Mesenchymal stem cell (in vitro differentiated cells and primary cell): Measurements from ENCODE around the gene CCDC141.
A peak's percentile ranks its signal among the peaks of the same experiment; 100 is the strongest.

Experiments used
- DNase-seq: peaks from one replicate; pipeline ENCODE4 v3.0.0-alpha.2; 2013
- H2AFZ ChIP-seq: one replicate; pipeline ENCODE4 v1.6.1; 2013; ENCODE audit warnings: low read depth, mild to moderate bottlenecking, control low read depth, inconsistent platforms, low read length, moderate library complexity
- H2AK5ac ChIP-seq: 2 replicates; pipeline ENCODE4 v1.6.1; 2013; ENCODE audit warnings: low read length, moderate library complexity, mild to moderate bottlenecking, inconsistent platforms; ENCODE audit not compliant: severe bottlenecking
- H2BK120ac ChIP-seq: one replicate; pipeline ENCODE4 v1.6.1; 2013; ENCODE audit warnings: low read depth, mild to moderate bottlenecking, inconsistent platforms, low read length, moderate library complexity
- H2BK12ac ChIP-seq, 2 experiments: one replicate each; pipeline ENCODE4 v1.6.1; 2013; ENCODE audit warnings: inconsistent platforms in 2 of 2, low read length in 2 of 2, mild to moderate bottlenecking in 2 of 2, moderate library complexity in 2 of 2, control low read depth in 1 of 2
- H2BK15ac ChIP-seq: one replicate; pipeline ENCODE4 v1.6.1; 2013; ENCODE audit warnings: mild to moderate bottlenecking, low read depth, inconsistent platforms; ENCODE audit not compliant: poor library complexity, severe bottlenecking
- H2BK5ac ChIP-seq: 2 replicates; pipeline ENCODE4 v1.6.1; 2013; ENCODE audit warnings: low read depth, mild to moderate bottlenecking, low read length, control low read depth, inconsistent platforms; ENCODE audit not compliant: poor library complexity, severe bottlenecking
- H3K14ac ChIP-seq, 2 experiments: one replicate each; pipeline ENCODE4 v1.6.1; 2013; ENCODE audit warnings: inconsistent platforms in 2 of 2, low read length in 2 of 2, control low read depth in 1 of 2, mild to moderate bottlenecking in 1 of 2, moderate library complexity in 1 of 2
- H3K18ac ChIP-seq, 2 experiments: one replicate each; pipeline ENCODE4 v1.6.1; 2013; ENCODE audit warnings: inconsistent platforms in 2 of 2, low read length in 2 of 2, control low read depth in 1 of 2, low read depth in 1 of 2, mild to moderate bottlenecking in 1 of 2
- H3K23ac ChIP-seq, 2 experiments: one replicate each; pipeline ENCODE4 v1.6.1; 2013; ENCODE audit warnings: inconsistent platforms in 2 of 2, low read length in 2 of 2, mild to moderate bottlenecking in 2 of 2, moderate library complexity in 2 of 2, control low read depth in 1 of 2
- H3K27ac ChIP-seq: 2 replicates; pipeline ENCODE4 v1.5.1; 2013; ENCODE audit warnings: mild to moderate bottlenecking, moderate library complexity, low read length, control low read depth, inconsistent platforms; ENCODE audit not compliant: poor library complexity, severe bottlenecking
- H3K27me3 ChIP-seq, 2 experiments: 2 replicates each; pipeline versions ENCODE4 v1.6.1 to v1.7.0; 2013; ENCODE audit warnings: low read length in 2 of 2, mild to moderate bottlenecking in 2 of 2, moderate library complexity in 2 of 2, control low read depth in 1 of 2, inconsistent platforms in 1 of 2; ENCODE audit not compliant: control insufficient read depth in 1 of 2, insufficient read depth in 1 of 2
- H3K36me3 ChIP-seq, 2 experiments: 2 replicates each; pipeline versions ENCODE4 v1.6.1 to v1.7.0; 2013; ENCODE audit warnings: low read length in 2 of 2, control low read depth in 1 of 2, inconsistent platforms in 1 of 2, low read depth in 1 of 2, mild to moderate bottlenecking in 1 of 2; ENCODE audit not compliant: insufficient read depth in 2 of 2, control insufficient read depth in 1 of 2
- H3K4ac ChIP-seq, 2 experiments: one replicate each; pipeline ENCODE4 v1.6.1; 2013; ENCODE audit warnings: inconsistent platforms in 2 of 2, low read length in 2 of 2, mild to moderate bottlenecking in 2 of 2, moderate library complexity in 2 of 2, control low read depth in 1 of 2, low read depth in 1 of 2
- H3K4me1 ChIP-seq: 2 replicates; pipeline ENCODE4 v1.6.1; 2013; ENCODE audit warnings: low read depth, low read length, control low read depth; ENCODE audit not compliant: control insufficient read depth, insufficient read depth
- H3K4me2 ChIP-seq: 2 replicates; pipeline ENCODE4 v1.6.1; 2013; ENCODE audit warnings: low read length, mild to moderate bottlenecking, inconsistent platforms; ENCODE audit not compliant: poor library complexity, severe bottlenecking
- H3K4me3 ChIP-seq, 2 experiments: 2 replicates each; pipeline versions ENCODE4 v1.5.1 to v1.7.0; 2013; ENCODE audit warnings: low read length in 2 of 2, mild to moderate bottlenecking in 2 of 2, control low read depth in 1 of 2, low read depth in 1 of 2; ENCODE audit not compliant: insufficient read depth in 1 of 2
- H3K79me1 ChIP-seq: replicated peaks from 2 replicates; pipeline ENCODE4 v1.6.1; 2013; ENCODE audit warnings: mild to moderate bottlenecking, control low read depth, low read length, inconsistent platforms; ENCODE audit not compliant: poor library complexity, severe bottlenecking
- H3K9ac ChIP-seq: 2 replicates; pipeline ENCODE4 v1.7.0; 2013; ENCODE audit warnings: mild to moderate bottlenecking, low read length, moderate library complexity
- H3K9me3 ChIP-seq: 2 replicates; pipeline ENCODE4 v1.7.0; 2013; ENCODE audit warnings: mild to moderate bottlenecking, low read length; ENCODE audit not compliant: control insufficient read depth
- H4K8ac ChIP-seq: one replicate; pipeline ENCODE4 v1.6.1; 2013; ENCODE audit warnings: inconsistent platforms, mild to moderate bottlenecking, low read length, moderate library complexity
- H4K91ac ChIP-seq: one replicate; pipeline ENCODE4 v1.6.1; 2013; ENCODE audit warnings: mild to moderate bottlenecking, low read length, inconsistent platforms
- WGBS: methylation state at CpG from one replicate; pipeline ENCODE4 v1.1.7; 2013; ENCODE audit warnings: mixed read lengths; 5-methylcytosine and 5-hydroxymethylcytosine counted together

Gene CCDC141

DNA sequence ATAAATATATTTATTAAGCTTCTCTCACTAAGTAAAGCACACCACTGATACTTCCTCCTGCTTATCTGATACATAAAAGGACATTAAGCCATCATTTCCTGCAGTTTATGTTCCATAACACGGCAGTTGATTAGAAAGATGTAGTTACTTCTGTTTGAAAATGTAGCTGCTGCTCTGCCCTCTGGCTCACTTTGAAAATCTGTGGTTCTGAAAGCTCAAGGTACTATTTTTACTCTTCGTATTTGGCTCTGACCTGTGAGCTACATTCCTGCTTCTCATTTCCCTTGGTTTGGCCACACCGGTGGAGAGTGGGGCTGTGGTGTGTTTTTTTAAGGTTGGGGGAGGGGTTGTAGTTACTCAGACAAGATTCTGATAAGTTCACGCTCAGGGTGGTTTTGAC lies 229.9 kb downstream of the CCDC141 start:
- peak overlapping the region in 1 of 2 experiments; percentile 39 for H3K4me3 ChIP-seq

DNA sequence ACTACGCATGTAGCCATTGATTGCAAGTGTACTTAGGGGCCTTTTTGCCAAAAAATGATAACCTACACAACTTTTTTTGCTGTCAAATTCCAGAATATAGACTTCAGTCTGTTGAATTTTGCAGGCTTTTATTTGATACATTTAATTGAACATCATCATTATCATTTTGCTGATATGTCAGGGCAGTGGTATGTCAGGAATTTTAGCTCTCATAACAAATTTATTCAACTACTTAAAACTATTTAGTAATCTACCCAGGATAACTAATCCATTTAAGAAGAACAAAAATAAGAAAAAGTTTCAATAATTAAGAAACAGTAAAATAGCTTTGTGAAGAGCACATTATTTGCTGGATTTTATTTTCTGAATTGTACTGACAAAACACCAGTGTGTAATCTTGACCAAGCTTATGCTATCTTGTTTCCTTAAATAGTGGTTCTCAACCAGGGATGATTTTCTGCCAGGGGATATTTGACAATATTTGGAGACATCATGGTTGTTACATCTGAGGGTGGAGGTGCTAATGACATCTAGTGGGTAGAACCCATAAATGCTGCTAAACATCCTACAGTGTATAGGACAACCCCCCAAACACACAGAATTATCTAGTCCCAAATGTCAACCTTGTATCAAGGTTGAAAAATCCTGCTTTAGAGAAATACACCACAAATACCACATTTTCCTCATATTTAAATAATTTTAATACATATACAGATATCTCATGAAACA lies 230.6 kb downstream of the CCDC141 start:
- Histone ChIP-seq H3K79me1 (no peaks in the 10 kb centered on the region), H3K27me3 (no peaks in the 10 kb centered on the region), H3K9me3 (no peaks in the 10 kb centered on the region), H2AK5ac (no peak overlapping the region), H3K4me1 (no peaks in the 10 kb centered on the region), H4K8ac (no peak overlapping the region), H3K36me3 (no peaks in the 10 kb centered on the region), H2AFZ (no peak overlapping the region), H3K27ac (no peak overlapping the region), H3K23ac (no peak overlapping the region), H2BK5ac (no peak overlapping the region), H2BK120ac (no peak overlapping the region), H2BK12ac (no peak overlapping the region), H3K9ac (peak overlapping the region; percentile 18), H3K14ac (no peak overlapping the region), H2BK15ac (no peak overlapping the region), H3K4ac (no peak overlapping the region), H4K91ac (no peak overlapping the region), H3K18ac (no peak overlapping the region), H3K4me3 (no peak overlapping the region), H3K4me2 (no peak overlapping the region)
- WGBS, result no CpG with 5 or more reads among the region's 1 CpG
- no peak for DNase-seq

More for the DNA sequence above, 229.9 kb downstream of the CCDC141 start:
- no peak overlapping the region for H2AK5ac ChIP-seq
- H4K91ac ChIP-seq, result no peak overlapping the region
- no peaks in the 10 kb centered on the region for H3K79me1 ChIP-seq
- peak overlapping the region; percentile 24 for H3K9ac ChIP-seq
- H4K8ac ChIP-seq, result no peak overlapping the region
- no peak overlapping the region for H3K14ac ChIP-seq
- no peak overlapping the region for H3K4ac ChIP-seq
- H3K9me3 ChIP-seq, result no peaks in the 10 kb centered on the region
- no peak overlapping the region for H3K4me2 ChIP-seq
- H3K27me3 ChIP-seq, result no peaks in the 10 kb centered on the region
- DNase-seq, result no peak
- H3K27ac ChIP-seq, result no peak overlapping the region
- H3K18ac ChIP-seq, result no peak overlapping the region
- H2BK15ac ChIP-seq, result no peak overlapping the region
- no peak overlapping the region for H2AFZ ChIP-seq
- H2BK12ac ChIP-seq, result no peak overlapping the region
- H2BK120ac ChIP-seq, result no peak overlapping the region
- WGBS, result 70% methylated on average over 3 of the region's 4 CpGs
- no peak overlapping the region for H2BK5ac ChIP-seq
- no peak overlapping the region for H3K23ac ChIP-seq
- H3K4me1 ChIP-seq, result no peaks in the 10 kb centered on the region
- no peaks in the 10 kb centered on the region for H3K36me3 ChIP-seq

DNA sequence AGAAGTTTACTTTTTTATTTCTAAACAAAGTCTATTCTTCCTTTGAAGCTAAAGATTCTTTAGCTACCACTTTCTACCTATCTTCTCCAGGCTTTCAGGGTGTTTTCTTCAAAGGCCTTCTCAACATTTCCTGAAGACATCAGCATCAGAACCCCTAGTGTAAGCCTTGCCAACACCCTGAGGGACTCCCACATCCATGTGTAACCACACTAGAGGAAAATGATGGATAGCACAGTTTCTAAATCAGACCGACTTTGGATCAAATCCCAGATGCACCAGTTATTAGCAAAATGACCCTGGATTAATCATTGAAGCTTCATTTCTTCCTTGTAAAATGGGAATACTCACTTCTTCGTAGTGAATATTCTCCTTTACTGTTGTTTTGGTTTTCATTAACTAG lies 238.0 kb downstream of the CCDC141 start:
- Histone ChIP-seq H4K91ac (no peak overlapping the region), H3K36me3 (no peaks in the 10 kb centered on the region), H3K9me3 (no peaks in the 10 kb centered on the region), H3K23ac (no peak overlapping the region), H3K4ac (no peak overlapping the region), H2BK120ac (no peak overlapping the region), H3K14ac (no peak overlapping the region), H3K27me3 (no peaks in the 10 kb centered on the region), H3K18ac (no peak overlapping the region), H3K27ac (no peak overlapping the region), H3K4me3 (no peak overlapping the region), H3K4me1 (no peaks in the 10 kb centered on the region), H2BK12ac (no peak overlapping the region), H4K8ac (no peak overlapping the region), H3K9ac (no peak overlapping the region), H2BK5ac (no peak overlapping the region), H2AFZ (no peak overlapping the region), H3K4me2 (no peak overlapping the region), H3K79me1 (no peaks in the 10 kb centered on the region), H2AK5ac (no peak overlapping the region), H2BK15ac (no peak overlapping the region)
- DNase-seq, result no peak
- 67% methylated on average over 1 of the region's 2 CpGs for WGBS

DNA sequence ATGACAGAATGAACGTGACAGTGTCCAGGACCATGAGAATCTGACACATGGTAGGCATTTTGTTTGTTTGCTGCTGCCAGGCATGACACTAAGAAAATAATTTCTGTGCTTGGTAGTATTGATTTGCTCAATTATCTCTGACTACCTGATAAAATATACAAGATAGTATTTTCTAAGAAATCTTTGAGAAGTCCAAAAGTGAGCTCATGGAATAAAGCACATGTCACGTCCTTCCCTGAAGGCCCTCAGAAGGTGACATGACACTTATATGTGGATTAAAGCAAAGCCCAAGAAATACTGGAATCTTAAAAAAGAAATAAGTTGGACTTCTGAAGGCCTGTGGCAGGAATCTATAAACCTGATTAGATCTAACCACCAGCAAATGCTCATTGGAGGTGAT lies 238.9 kb downstream of the CCDC141 start:
- H3K18ac ChIP-seq, result no peak overlapping the region
- H2AFZ ChIP-seq, result no peak overlapping the region
- DNase-seq, result no peak
- H3K9ac ChIP-seq, result no peak overlapping the region
- no peak overlapping the region for H2BK12ac ChIP-seq
- no peak overlapping the region for H2BK5ac ChIP-seq
- no peak overlapping the region for H3K4me2 ChIP-seq
- H3K4me1 ChIP-seq, result no peaks in the 10 kb centered on the region
- no peak overlapping the region for H3K4me3 ChIP-seq
- no peak overlapping the region for H2BK15ac ChIP-seq
- H2BK120ac ChIP-seq, result no peak overlapping the region
- H3K36me3 ChIP-seq, result no peaks in the 10 kb centered on the region
- no peak overlapping the region for H3K27ac ChIP-seq
- H3K14ac ChIP-seq, result no peak overlapping the region
- no peaks in the 10 kb centered on the region for H3K9me3 ChIP-seq
- no peak overlapping the region for H4K8ac ChIP-seq
- no peak overlapping the region for H3K23ac ChIP-seq
- 79% methylated on average over 2 of the region's 2 CpGs for WGBS
- H4K91ac ChIP-seq, result no peak overlapping the region
- H2AK5ac ChIP-seq, result no peak overlapping the region
- H3K4ac ChIP-seq, result no peak overlapping the region
- H3K27me3 ChIP-seq, result no peaks in the 10 kb centered on the region
- H3K79me1 ChIP-seq, result no peaks in the 10 kb centered on the region
